NCI-H1436 treated with DMSO at 0.1 percent for 48 hours (cell line): ENCODE results near the gene DAPK2.
A peak's percentile ranks its signal among the peaks of the same experiment; 100 is the strongest.

Source experiments
- DNase-seq: peaks from one replicate; lab custom pipeline; 2025; lab: John Stamatoyannopoulos, UW

The DAPK2 gene

GRCh38 chr15:63895787-63896218, 150.5 kb downstream of the DAPK2 start:
- DNase-seq, result no peak

GRCh38 chr15:63895194-63895593, 151.1 kb downstream of the DAPK2 start:
- no peak for DNase-seq

DNA sequence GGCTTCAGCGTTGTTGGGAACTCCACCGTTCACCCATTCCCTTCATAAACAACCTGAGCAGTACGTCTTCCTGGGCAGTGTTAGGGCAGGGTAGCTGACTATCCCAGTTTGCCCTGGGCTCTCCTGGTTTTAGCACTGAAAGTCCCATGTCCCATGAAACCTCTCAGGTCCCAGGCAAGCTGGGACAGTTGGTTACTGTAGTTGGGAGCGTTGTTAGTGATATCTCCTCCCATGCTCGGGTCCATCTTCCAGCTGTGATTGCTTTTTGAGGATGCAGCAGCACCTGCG, 151.7 kb downstream of the DAPK2 start:
- no peak for DNase-seq

DNA sequence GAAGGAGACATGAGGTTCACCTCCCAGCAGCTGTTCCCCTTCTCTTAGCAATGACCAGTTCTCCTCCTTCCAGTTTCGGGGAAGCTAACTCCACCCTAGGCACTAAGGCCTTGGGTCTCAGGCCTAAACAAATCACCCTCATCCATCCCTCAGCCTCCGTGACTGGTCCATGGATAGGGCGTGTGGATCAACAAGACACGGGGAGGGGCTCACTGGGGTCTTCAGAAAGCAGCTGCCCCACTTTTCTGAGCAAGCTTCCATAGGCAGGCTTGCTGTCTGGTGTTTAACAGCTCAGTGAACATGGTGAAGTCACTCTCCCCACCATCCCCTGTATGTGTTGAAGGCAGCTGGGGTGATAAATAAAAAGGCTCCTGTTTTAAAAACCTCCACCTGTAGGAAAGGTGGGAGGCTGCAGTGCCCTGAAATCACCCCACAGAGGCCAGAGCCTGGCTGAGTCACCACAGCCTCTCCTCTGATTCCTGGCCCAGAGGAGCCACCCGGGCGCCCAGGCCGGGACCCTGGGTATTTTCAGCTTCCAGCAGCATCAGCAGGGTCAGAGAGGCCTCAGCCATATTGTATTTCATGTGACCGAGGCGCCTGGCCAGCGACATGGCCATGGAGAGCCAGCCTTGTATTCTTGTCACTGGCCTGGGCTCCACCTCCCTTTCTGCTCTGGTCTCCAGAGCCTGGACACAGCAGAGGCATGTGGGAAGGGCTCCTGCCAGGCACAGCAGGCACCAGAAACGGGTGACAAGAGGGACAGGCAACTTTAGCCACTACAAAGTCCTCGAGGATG, 152.2 kb downstream of the DAPK2 start:
- DNase-seq, result no peak

DNA sequence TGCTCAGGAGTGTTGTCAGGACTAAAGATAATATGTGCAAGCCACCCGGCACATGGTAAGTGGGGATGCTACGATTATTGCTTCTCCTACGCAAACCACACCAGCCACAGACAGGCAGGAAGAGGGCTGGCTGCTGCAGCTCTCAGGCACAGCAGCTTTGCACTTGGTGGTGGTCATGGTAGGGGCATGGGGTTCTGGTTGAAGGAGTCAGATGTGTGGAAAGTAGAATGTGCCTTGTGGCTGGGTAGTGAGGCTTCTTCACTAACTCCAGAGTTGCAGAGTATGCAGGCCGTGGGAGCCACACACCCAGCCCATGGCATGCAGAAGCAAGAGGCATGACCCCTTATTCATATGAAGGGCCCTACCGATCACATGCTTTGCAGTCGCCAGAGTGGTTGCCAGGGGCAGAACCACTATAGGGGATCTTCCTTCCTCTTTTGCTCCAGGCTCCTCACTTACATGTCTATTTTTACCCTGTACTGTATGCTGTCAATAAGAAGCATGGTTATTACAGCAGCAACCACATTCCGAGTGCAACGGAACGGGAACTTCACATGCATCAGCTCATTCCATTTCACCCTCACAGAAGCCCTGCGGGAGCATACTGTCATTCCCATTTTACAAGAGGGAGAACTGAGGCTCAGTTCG, 153.4 kb downstream of the DAPK2 start:
- no peak for DNase-seq

DNA sequence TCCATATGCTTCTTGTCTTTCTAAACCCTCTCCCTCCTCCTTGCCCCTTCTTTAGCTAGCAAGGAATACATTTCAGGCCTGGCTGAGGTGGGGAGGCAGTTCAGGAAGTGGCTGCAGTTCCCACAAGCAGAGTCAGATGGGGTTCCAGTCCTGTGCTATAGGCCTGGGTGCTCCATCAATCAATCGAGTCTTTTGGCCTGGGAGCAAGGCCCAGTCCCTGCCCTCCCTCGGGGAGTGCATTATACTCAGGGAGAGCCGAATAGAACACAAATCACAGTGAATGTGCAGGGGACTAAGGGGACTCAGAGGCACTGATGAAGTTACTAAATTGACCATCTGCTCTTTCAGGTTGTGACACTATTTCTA, 154.5 kb downstream of the DAPK2 start:
- DNase-seq, result no peak

GRCh38 chr15:63891079-63891767, 155.1 kb downstream of the DAPK2 start:
- peak; percentile 4 for DNase-seq

- DNase-seq, result no peak
Measured at GRCh38 chr15:63890617-63891016, 155.7 kb downstream of the DAPK2 start.

DNA sequence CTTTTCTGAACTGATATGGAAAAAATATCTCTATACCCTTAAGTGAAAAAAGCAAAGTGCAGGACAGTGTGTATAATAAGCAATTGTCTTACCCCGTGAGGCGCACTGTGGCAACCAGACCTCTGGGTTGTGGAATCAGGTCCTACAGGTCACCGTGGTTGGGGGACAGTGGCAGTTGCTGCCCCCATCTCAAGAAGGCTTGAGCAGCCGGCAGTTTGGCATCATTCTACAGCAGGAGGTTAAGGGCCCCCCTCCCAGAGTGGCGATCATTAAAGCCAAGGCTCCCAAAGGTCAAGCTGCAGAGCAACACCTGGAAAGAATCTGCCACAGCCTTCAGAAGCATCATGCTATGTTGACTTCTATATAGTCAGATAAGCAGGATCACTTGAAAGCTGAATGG, 156.5 kb downstream of the DAPK2 start:
- no peak for DNase-seq

DNA sequence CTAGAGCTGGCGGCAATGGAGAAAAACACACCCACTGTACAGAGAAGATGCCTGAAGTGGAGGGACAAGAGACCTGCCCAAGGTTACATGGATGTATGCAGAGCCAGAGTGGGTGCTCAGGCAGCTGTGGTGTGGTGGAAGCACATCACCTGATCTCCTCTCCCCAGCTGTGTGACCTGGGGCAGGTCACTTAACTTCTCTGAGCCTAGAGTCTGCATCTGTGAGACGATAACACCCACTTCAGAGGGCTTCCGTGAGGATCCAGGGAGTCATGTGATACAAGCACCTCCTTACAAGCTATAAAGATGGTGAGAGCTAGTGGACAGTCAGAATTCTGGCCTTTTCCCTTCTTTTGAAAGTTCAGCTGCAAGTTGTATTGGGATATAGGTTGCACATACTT, 157.5 kb downstream of the DAPK2 start:
- no peak for DNase-seq

- DNase-seq, result no peak
Measured at GRCh38 chr15:63888146-63888545, 158.1 kb downstream of the DAPK2 start.

DNA sequence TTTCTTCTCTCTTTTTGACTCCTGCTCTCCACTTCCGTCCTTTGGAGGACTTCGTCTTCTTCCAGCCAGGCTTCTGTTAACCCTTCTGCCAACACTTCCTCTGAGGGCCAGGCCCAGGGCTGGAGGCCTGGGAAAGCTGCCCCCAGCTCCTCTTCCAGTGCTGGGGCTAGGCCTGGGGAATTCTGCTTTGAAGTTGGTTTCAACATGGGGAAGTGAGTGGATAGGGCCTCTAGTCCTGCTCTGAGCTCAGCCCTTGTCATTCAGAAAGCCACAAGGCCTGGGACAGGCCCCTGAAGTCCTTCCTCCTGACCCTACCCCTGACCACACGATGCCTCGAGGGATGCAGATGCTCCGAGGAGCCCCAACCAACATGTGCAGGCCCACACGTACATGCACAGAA, 158.7 kb downstream of the DAPK2 start:
- no peak for DNase-seq

GRCh38 chr15:63884953-63885352, 161.3 kb downstream of the DAPK2 start:
- DNase-seq, result no peak

- no peak for DNase-seq
Measured at GRCh38 chr15:63881431-63881830, 164.9 kb downstream of the DAPK2 start.

GRCh38 chr15:63880744-63881143, 165.5 kb downstream of the DAPK2 start:
- no peak for DNase-seq

- no peak for DNase-seq
Measured at GRCh38 chr15:63879995-63880394, 166.3 kb downstream of the DAPK2 start.

DNA sequence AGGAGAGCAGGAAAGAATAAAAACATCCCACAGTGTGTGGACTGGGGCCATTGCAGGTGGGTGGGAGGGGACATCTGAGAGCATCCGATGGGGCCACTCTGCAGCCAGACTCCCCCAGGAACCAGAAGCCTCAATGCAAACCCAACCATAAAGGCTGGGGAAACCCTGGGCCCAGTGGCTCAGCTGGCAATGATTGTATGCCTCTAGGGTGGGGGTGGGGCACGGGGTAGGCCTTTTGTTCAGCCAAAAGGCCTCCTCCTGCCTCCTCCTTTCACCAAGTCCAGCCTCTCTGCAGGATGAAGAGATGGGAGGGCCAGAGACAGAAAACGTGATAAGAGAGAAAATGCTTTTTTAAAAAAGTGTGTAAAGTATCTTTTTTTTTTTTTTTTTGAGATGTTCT, 167.1 kb downstream of the DAPK2 start:
- DNase-seq, result no peak

DNA sequence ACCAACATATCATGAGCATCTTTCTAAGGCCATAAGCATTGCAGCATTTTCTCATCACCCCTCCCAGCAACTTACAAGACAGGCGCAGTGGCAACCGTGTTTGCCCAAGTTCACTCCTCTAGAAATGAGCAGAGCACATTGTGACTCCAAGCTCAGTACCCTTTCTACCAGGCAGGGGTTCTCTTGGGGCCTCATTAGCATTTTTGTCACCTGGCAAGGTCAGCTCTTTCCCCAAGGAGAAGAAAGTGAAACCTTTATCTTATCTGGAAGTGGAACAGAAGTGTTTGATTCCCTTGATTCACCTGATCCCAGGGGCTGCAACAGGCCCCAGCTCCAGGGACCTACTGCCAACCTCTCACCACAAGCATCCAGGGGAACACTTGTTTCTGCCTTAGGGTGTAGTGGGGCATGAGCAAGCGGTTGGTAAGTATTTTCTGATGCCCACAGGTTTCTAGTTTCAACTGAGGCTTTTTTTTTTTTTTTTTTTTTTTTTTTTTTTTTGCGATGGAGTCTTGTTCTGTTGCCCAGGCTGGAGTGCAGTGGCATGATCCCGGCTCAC, 168.5 kb downstream of the DAPK2 start:
- no peak for DNase-seq

DNA sequence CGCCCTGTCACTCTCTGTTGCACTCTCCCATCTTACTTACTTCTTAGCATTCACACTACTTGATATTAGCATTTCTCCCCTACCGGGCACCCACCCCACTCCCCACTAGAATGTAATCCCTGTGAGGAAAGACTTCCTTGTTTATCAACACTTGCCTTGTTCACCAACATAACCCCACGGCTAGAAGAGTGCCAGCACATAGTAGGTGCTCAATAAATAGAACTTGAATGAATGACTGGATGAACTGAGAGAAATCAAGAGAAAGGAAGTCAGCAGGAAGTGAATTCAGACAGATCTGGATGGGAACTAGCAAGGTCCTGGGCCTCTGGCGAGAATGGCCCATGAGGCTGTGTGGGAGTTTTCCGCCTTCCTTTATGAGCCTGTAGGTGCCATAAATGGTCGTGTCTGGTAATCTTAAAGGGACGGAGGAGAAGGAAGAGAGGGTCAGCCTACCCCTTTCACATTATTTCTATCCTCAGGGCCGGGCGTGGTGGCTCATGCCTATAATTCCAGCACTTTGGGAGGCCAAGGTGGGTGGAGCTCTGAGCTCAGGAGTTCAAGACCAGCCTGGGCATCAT, 170.1 kb downstream of the DAPK2 start:
- no peak for DNase-seq

DNA sequence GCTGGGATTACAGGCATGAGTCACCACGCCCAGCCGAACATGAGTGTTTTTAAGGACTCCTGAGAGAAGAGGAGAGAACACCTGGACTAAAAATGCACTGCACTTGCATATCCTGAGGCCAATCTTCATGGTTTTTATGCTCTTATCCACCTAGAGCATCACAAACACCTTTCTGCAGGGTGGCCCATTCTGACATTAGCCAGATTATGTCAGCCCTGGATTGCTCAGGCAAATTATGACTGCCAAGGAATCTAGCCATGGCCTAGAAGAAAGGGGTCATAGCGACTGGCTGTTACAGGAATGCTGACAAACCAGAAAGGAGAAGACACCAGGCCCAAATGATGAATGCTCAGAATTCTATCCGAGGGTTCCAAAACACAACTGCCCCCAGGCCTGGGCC, 171.7 kb downstream of the DAPK2 start:
- DNase-seq, result no peak

GRCh38 chr15:63872759-63873510, 173.3 kb downstream of the DAPK2 start:
- no peak for DNase-seq
